ENCODE data around the gene TBC1D5. TPM values are rescaled to one million over a fixed set of nuclear protein-coding genes. Genes with fewer than 3 reads are reported as not detected.

The TBC1D5 gene
- total RNA-seq, 2 experiments from 2014 or later: 46.3 to 47.8 TPM

DNA sequence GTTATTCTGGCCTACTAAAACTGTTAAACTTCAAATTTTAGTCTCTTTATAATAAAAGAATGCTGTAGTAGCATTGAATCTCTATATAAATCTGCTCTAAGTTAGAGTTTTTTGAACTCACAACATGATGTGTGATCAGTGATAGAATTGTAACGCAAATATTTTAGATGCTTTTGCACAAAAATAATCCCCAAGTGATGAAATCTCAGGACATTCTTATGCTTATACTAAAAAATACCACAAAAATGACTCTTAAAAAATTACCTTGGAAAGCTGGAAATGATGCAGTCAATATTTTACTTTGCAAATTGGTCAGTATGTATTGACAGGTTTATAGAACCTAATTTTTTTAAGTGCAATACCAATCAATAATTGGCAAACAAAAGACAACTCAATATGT is 375.3 kb downstream of the TBC1D5 start:
- DNase-seq: no peak
- Mint-ChIP-seq H3K4me1 (ENCODE audit: low read depth) (peaks cover 5% of the 10 kb centered on the region), H3K9me3 (no peaks in the 10 kb centered on the region), H3K4me3 (no peak overlapping the region), H3K36me3 (ENCODE audit: low read depth) (peaks cover 8% of the 10 kb centered on the region), H3K27ac (no peak overlapping the region), H3K27me3 (no peaks in the 10 kb centered on the region)
- no peak for ATAC-seq
- ChIA-PET CTCF (no interaction called here), POLR2A (no interaction called here)
- TF ChIP-seq, protein P1, sequence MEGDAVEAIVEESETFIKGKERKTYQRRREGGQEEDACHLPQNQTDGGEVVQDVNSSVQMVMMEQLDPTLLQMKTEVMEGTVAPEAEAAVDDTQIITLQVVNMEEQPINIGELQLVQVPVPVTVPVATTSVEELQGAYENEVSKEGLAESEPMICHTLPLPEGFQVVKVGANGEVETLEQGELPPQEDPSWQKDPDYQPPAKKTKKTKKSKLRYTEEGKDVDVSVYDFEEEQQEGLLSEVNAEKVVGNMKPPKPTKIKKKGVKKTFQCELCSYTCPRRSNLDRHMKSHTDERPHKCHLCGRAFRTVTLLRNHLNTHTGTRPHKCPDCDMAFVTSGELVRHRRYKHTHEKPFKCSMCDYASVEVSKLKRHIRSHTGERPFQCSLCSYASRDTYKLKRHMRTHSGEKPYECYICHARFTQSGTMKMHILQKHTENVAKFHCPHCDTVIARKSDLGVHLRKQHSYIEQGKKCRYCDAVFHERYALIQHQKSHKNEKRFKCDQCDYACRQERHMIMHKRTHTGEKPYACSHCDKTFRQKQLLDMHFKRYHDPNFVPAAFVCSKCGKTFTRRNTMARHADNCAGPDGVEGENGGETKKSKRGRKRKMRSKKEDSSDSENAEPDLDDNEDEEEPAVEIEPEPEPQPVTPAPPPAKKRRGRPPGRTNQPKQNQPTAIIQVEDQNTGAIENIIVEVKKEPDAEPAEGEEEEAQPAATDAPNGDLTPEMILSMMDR (IDR thresholded peaks at IDR 0.05): no peak
- intact Hi-C loops (cut with micrococcal nuclease): no loop called here

DNA sequence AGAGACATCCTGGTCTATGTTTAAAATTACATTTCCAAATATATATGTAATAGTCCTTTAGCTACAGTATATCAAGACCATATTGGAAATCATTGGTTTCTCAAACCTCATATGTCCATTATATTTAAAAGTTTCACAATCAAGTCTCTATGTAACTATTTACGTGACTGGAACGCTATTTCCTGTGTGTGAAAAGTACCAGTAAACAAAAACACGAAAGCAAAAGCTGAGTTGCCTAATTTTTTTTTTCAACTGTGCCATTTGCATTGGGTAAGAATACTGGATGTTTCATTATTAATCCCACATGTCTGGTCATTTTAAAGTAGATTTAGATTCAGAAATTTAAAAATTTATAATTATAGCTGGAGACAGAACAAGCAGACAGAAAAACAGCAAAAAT is 381.4 kb downstream of the TBC1D5 start:
- Mint-ChIP-seq H3K36me3 (ENCODE audit: low read depth) (peaks cover 3% of the 10 kb centered on the region), H3K27ac (no peak overlapping the region), H3K9me3 (no peaks in the 10 kb centered on the region), H3K4me1 (ENCODE audit: low read depth) (no peaks in the 10 kb centered on the region), H3K4me3 (no peak overlapping the region), H3K27me3 (no peaks in the 10 kb centered on the region)
- no peak for DNase-seq
- ChIA-PET CTCF (interaction anchor here (1.0 to 1.4 kb wide), 2 partner anchors 9 to 481 kb away, joined by 3 read pairs; no protein-coding TSS in a partner anchor), POLR2A (no interaction called here)
- TF ChIP-seq, protein P1 (IDR thresholded peaks at IDR 0.05): no peak
- no peak for ATAC-seq
- intact Hi-C loops (cut with micrococcal nuclease): no loop called here

DNA sequence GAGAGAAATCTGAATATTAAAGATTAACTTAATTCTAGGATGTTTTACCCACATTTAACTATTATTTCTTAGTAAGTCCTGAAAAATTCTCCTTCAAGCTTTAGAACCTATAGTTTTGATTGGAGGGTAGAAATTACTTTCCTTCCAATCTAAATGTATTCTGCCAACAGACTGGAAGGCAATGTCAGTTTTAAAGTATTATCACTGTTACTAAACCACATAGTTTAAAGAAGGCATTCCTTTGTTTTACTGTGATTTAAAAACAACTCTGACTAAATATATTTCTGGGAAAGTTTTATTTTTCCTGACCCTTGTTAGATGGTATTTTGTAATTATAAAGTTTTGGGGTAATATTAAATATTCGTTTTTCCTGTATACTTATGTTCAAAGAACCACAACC is 382.5 kb downstream of the TBC1D5 start:
- no peaks in the 10 kb centered on the region for H3K9me3 Mint-ChIP-seq
- H3K27me3 Mint-ChIP-seq: no peaks in the 10 kb centered on the region
- ChIA-PET CTCF (interaction anchor here (1.4 kb wide), 1 partner anchor 482 kb away, joined by 3 read pairs; no protein-coding TSS in a partner anchor), POLR2A (no interaction called here)
- TF ChIP-seq, protein P1 (IDR thresholded peaks at IDR 0.05): no peak
- no peaks in the 10 kb centered on the region for H3K4me1 Mint-ChIP-seq (ENCODE audit: low read depth)
- DNase-seq (no peak), ATAC-seq (no peak)
- H3K4me3 Mint-ChIP-seq: no peak overlapping the region
- H3K27ac Mint-ChIP-seq: no peak overlapping the region
- H3K36me3 Mint-ChIP-seq (ENCODE audit: low read depth): peaks cover 3% of the 10 kb centered on the region
- intact Hi-C loops (cut with micrococcal nuclease): no loop called here

DNA sequence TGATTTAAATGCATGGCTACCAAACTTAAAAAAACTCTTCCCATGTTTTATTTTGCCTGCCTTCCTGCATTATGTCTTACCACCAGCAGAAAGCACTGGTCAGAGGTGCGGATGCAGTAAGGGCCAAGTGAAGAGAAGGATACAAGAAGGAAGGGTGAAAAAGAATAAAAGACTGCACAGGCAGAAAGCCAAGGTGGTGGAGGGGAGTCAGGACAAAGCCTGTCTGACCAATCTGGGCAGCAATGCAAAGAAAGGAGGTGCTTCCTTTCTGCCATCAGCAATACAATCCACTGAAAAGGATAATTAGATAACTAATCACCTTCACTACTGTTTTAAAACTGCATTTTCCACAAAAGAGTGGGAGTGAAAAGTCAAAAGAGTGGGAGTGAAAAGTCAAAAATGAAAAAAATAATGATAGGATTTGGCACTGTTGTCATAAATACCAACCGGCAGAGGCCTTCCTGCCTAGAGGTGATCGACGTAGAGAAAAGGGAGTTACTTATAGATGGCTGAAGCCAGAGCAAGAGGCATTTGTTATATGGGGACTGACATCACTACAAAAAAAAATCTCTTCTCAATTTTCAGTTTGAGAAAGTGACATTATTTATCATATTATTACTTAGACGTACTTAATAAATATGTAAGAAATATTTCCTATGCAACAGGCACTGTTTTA is 385.3 kb downstream of the TBC1D5 start:
- H3K4me1 Mint-ChIP-seq (ENCODE audit: low read depth): no peaks in the 10 kb centered on the region
- peaks cover 2% of the 10 kb centered on the region for H3K36me3 Mint-ChIP-seq (ENCODE audit: low read depth)
- no peaks in the 10 kb centered on the region for H3K9me3 Mint-ChIP-seq
- no peak for DNase-seq
- H3K4me3 Mint-ChIP-seq: no peak overlapping the region
- ChIA-PET CTCF (no interaction called here), POLR2A (interaction anchor here (0.6 kb wide), 1 partner anchor 26 kb away, joined by 3 read pairs; no protein-coding TSS in a partner anchor)
- no peak overlapping the region for H3K27ac Mint-ChIP-seq
- intact Hi-C loops (cut with micrococcal nuclease): no loop called here
- no peaks in the 10 kb centered on the region for H3K27me3 Mint-ChIP-seq
- ATAC-seq: no peak
- TF ChIP-seq, protein P1 (IDR thresholded peaks at IDR 0.05): no peak

DNA sequence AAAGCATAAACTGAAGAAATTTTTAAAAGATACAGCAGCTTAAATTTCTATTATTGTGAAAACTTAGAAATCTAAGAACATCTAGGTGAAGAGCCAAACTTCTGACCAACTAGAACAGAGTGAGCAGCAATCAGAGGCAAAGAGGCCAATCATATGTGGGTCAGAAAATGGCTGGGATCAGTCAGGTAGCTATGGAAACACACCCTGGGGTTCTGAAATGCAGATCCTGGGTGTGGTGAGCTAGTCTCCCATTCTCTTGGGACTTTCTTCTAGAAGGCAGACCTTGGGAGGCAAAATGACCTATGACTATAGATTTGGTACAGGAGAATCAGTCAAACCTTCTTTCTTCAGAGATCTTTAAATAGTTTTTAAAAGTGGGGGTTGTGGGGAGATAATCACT is 385.8 kb downstream of the TBC1D5 start:
- peaks cover 3% of the 10 kb centered on the region for H3K9me3 Mint-ChIP-seq
- ATAC-seq (no peak), DNase-seq (no peak)
- no peak overlapping the region for H3K4me3 Mint-ChIP-seq
- TF ChIP-seq, protein P1 (IDR thresholded peaks at IDR 0.05): no peak
- POLR2A ChIA-PET: interaction anchor here (0.6 kb wide), 1 partner anchor 26 kb away, joined by 3 read pairs; no protein-coding TSS in a partner anchor
- no peak overlapping the region for H3K27ac Mint-ChIP-seq
- H3K27me3 Mint-ChIP-seq: no peaks in the 10 kb centered on the region
- peaks cover 6% of the 10 kb centered on the region for H3K36me3 Mint-ChIP-seq (ENCODE audit: low read depth)
- no peaks in the 10 kb centered on the region for H3K4me1 Mint-ChIP-seq (ENCODE audit: low read depth)
- intact Hi-C loops (cut with micrococcal nuclease): no loop called here
- CTCF ChIA-PET: interaction anchor here (0.7 kb wide), 1 partner anchor 89 kb away, joined by 3 read pairs; no protein-coding TSS in a partner anchor
